ENCODE results near the gene HAP1. TPM values are rescaled to one million over a fixed set of nuclear protein-coding genes. Genes with fewer than 3 reads are reported as not detected.

Gene HAP1
- total RNA-seq, 4 donors from 2014 or later = 0.34 to 0.94 (median 0.53) TPM

DNA sequence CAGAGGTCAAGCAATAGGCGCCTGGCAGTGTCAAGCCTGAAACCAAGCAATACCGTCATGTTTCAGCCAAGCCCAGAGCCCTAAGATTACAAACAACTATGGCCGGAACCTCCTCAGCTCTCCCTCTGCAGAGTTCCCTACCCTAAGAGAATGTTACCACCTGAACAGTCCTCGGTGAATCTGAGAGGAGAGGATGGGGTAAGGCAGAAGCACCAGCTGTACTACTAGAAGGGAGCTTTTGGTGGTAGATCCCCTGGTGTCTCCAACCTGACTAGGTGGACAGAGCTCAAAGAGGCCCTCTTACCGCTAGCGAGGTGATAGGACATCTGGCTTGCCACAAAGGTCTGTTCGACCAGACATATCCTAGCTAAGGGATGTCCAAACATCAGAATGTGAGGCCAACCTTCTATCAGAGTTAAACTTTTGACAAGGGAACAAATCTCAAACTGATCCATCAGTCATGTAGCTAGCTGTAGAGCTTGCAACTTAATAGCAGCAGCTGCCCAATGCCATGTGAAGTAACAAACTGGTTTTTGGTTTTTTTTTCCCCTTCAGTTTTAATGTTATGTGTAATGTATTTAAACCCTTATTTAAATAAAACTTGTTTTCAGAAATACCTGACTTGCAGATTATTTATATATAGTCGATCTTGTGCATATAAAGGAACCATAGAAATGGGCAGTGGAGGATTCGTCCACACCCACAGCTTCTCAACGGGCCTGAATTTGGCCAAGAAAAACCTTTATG lies 43.2 kb downstream of the HAP1 start:
- peak overlapping the region in 2 of 4 donors; percentile 81 to 82 for H3K4me3 ChIP-seq
- intact Hi-C loops (cut with DNase I) = no loop called here
- peaks cover 33 to 64% (median 54%) of the 10 kb centered on the region in 3 donors for H3K36me3 ChIP-seq
- 56 to 75% methylated on average over 9 to 10 of the region's 10 CpGs for WGBS, 2 donors
- no peak for TF ChIP-seq POLR2A (IDR thresholded peaks at IDR 0.05)
- TF ChIP-seq, protein P1, sequence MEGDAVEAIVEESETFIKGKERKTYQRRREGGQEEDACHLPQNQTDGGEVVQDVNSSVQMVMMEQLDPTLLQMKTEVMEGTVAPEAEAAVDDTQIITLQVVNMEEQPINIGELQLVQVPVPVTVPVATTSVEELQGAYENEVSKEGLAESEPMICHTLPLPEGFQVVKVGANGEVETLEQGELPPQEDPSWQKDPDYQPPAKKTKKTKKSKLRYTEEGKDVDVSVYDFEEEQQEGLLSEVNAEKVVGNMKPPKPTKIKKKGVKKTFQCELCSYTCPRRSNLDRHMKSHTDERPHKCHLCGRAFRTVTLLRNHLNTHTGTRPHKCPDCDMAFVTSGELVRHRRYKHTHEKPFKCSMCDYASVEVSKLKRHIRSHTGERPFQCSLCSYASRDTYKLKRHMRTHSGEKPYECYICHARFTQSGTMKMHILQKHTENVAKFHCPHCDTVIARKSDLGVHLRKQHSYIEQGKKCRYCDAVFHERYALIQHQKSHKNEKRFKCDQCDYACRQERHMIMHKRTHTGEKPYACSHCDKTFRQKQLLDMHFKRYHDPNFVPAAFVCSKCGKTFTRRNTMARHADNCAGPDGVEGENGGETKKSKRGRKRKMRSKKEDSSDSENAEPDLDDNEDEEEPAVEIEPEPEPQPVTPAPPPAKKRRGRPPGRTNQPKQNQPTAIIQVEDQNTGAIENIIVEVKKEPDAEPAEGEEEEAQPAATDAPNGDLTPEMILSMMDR (IDR thresholded peaks at IDR 0.05) = no peak
- no peak for DNase-seq
- no peaks in the 10 kb centered on the region for H3K27me3 ChIP-seq
- H3K9me3 ChIP-seq = no peaks in the 10 kb centered on the region
- peaks cover 16 to 55% (median 30%) of the 10 kb centered on the region in 3 donors for H3K4me1 ChIP-seq
- H3K27ac ChIP-seq = peak overlapping the region; percentile 98 to 100 (median 99)

DNA sequence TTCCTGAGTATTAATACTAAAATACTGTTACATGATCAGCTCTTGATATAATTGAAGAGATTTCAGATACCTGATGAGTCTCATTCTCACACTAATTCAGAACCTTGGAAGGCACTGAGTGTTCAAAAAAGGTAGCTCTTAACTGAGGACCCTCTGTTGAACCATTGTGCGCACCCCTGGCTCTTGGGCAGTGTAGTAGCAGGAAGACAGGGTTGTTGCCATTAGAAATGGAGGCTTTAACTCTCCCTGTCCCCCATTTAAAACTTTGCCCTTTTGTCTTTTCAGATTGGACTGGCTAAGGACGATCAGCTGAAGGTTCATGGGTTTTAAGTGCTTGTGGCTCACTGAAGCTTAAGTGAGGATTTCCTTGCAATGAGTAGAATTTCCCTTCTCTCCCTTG lies 43.9 kb downstream of the HAP1 start:
- peaks cover 33 to 62% (median 54%) of the 10 kb centered on the region in 3 donors for H3K36me3 ChIP-seq
- H3K27me3 ChIP-seq = no peaks in the 10 kb centered on the region
- H3K4me3 ChIP-seq = peak overlapping the region; percentile 72 to 96 (median 82)
- intact Hi-C loops (cut with DNase I) = no loop called here
- 59 to 79% methylated on average over 1 to 2 of the region's 2 CpGs for WGBS, 2 donors
- no peaks in the 10 kb centered on the region for H3K9me3 ChIP-seq
- peak overlapping the region; percentile 98 to 100 (median 99) for H3K27ac ChIP-seq
- peaks cover 14 to 48% (median 23%) of the 10 kb centered on the region in 3 donors for H3K4me1 ChIP-seq
- no peak for TF ChIP-seq POLR2A (IDR thresholded peaks at IDR 0.05)
- no peak for DNase-seq

DNA sequence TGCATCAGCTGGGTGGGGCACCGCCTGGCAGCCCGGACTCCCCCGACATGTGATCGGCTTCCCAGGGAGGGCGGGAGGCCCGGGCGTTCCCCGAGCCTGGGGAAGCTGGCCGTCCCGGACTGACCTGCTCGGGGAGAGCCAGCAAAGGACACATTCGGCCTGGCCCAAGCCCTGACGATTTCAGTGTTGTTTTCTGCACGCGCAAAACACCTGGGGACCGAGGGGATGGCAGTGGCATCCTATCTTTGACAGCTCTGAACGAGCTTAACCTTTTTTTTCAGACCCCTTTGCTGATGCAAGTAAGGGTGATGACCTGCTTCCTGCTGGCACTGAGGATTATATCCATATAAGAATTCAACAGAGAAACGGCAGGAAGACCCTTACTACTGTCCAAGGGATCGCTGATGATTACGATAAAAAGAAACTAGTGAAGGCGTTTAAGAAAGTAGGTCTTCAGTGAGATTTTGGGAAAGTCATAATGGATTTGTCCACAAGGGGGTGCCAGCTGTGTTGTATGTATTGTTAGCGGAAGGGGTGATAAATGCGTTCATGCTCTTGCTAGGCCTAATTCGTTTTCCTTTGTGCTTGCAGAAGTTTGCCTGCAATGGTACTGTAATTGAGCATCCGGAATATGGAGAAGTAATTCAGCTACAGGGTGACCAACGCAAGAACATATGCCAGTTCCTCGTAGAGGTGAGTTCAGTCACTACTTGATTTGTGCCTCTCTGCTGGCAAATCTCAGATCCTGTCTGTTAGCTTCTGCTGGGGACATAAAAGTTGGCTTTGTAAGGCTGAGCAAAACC lies 44.7 kb downstream of the HAP1 start:
- DNase-seq = no peak
- 0 to 3% methylated on average over 11 to 23 of the region's 27 CpGs for WGBS, 2 donors
- TF ChIP-seq, protein P1 (IDR thresholded peaks at IDR 0.05) = peak; percentile 40 to 84 (median 58)
- no peak for TF ChIP-seq POLR2A (IDR thresholded peaks at IDR 0.05)
- H3K4me3 ChIP-seq = peak overlapping the region; percentile 72 to 96 (median 82)
- H3K9me3 ChIP-seq = no peaks in the 10 kb centered on the region
- peaks cover 33 to 54% (median 51%) of the 10 kb centered on the region in 3 donors for H3K36me3 ChIP-seq
- intact Hi-C loops (cut with DNase I) = no loop called here
- no peaks in the 10 kb centered on the region for H3K27me3 ChIP-seq
- peaks cover 14 to 44% (median 21%) of the 10 kb centered on the region in 3 donors for H3K4me1 ChIP-seq
- H3K27ac ChIP-seq = peak overlapping the region; percentile 98 to 100 (median 99)

DNA sequence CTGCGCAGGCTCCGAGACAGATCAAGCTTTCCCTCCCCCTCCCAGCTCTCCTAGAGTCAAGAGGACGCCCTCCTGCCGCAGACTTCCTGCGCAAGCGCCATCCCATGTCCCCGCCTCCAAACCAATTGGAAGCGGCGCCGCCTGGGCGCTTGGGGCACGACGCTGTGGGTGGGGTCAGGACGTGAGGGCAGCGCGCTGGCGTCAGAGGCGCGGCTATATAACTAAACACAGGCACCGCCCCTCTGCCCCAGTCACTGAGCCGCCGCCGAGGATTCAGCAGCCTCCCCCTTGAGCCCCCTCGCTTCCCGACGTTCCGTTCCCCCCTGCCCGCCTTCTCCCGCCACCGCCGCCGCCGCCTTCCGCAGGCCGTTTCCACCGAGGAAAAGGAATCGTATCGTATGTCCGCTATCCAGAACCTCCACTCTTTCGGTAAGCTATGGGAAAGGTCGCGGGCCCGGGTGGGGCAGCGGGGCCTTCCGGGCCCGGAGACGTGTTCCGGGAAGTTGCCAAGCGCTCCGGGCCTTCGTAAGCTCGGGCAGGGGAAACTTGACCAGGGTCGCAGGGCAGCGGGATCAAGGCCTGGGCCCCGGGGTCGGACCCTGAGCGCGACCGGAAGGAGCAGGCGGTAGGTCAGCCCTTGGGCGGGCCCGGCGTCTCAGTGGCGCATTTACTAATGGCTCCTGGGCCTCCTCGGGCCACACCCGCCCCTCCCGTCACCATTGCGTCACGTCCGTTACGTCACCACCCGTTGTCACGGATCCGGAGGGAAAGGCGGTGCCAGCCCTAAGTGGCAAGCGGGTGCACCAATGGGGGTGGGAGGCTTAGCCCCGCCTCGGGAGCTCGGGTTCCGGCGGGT lies 45.6 kb downstream of the HAP1 start, which contains the start of gene EIF1:
Gene EIF1 (plus strand): TSS at position 245 of the 856 bp plus-strand sequence. CDS start 154 bp downstream, at position 399.
- Histone ChIP-seq H3K27ac (peak within 1 kb of the TSS; percentile 98 to 100 (median 99)), H3K27me3 (no peaks in the 10 kb centered on the region), H3K9me3 (no peaks in the 10 kb centered on the region), H3K4me3 (peak within 1 kb of the TSS; percentile 72 to 96 (median 82)), H3K36me3 (peaks cover 33 to 46% (median 42%) of the 10 kb centered on the region in 3 donors), H3K4me1 (peaks cover 14 to 44% (median 21%) of the 10 kb centered on the region in 3 donors)
- 0 to 1% methylated on average over 7 to 14 of the region's 81 CpGs for WGBS, 2 donors
- intact Hi-C loops (cut with DNase I) = no loop called here
- TF ChIP-seq, protein P1 (IDR thresholded peaks at IDR 0.05) = peak in 4 of 6 experiments; percentile 18 to 39 (median 32)
- TF ChIP-seq POLR2A (IDR thresholded peaks at IDR 0.05) = peak; percentile 93 to 100 (median 98)
- peak; percentile 99 for DNase-seq

Data from esophagus squamous epithelium (tissue), 5 donors.